A549 (cell line): Measurements from ENCODE around the gene ABCA4.

Experiments
- CHD4 ChIP-seq: fragments of 200-600 bp; sonication (generic); IDR thresholded peaks from 2 replicates; pipeline ENCODE4 v1.6.1; 2016; ENCODE audit warnings: antibody characterized with exemption, mild to moderate bottlenecking, borderline replicate concordance
- EP300 ChIP-seq, 2 experiments: fragments of >200 bp; sonication (Bioruptor Twin); formaldehyde crosslinking; IDR thresholded peaks; 2 replicates in 1 of 2; 3 replicates in 1 of 2; pipeline ENCODE4 v1.6.1; 2016 to 2017
- HDAC2 ChIP-seq: fragments of 200-600 bp; sonication (generic); IDR thresholded peaks from 2 replicates; pipeline ENCODE4 v1.6.1; 2016
- KDM5A ChIP-seq: fragments of 200-600 bp; sonication (generic); IDR thresholded peaks from 2 replicates; pipeline ENCODE4 v1.6.1; 2016; ENCODE audit warnings: antibody characterized with exemption, mild to moderate bottlenecking
- RARB ChIP-seq: fragments of 250-450 bp; sonication (Bioruptor Pico); IDR thresholded peaks from 2 replicates; pipeline ENCODE4 v1.8.0; 2021; ENCODE audit warnings: mild to moderate bottlenecking, moderate library complexity
- TFCP2L1 ChIP-seq: fragments of 250-450 bp; sonication (Bioruptor Pico); IDR thresholded peaks from 2 replicates; pipeline ENCODE4 v1.5.0; 2021; ENCODE audit warnings: mild to moderate bottlenecking
- TP53 ChIP-seq: fragments of 250-450 bp; sonication (Bioruptor Pico); IDR thresholded peaks from 2 replicates; pipeline ENCODE4 v1.5.0; 2021; ENCODE audit warnings: mild to moderate bottlenecking, moderate library complexity
- TF ChIP-seq, protein P1 (sequence below): fragments of >200 bp; sonication (Bioruptor Twin); formaldehyde crosslinking; IDR thresholded peaks from 3 replicates; pipeline ENCODE4 v1.5.1; 2016

DNA sequence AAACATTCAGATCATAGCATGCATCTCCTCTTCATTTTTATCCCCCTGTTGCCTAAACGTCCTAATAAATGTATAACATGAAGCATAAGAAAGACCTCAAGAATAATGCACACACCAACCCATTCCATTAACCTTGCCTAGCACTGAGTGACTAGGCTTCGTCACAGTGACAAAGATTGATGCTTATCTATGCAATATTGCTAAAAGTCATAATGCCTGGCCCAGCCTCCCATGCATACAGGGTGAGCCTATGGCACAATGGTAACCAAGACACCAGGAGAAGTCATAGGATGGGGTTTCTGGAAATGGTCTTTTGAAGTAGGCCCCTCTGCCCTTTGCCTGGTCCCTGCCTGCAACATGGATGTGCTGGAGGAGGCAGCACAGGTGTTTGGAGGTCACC, 33.8 kb downstream of the ABCA4 start:
- TF ChIP-seq EP300 (IDR thresholded peaks at IDR 0.05) (no peak), CHD4 (no peak), RARB (CRISPR knock-in tag) (no peak), HDAC2 (no peak), TP53 (CRISPR knock-in tag) (no peak), TFCP2L1 (CRISPR knock-in tag) (no peak), KDM5A (no peak)
- TF ChIP-seq, protein P1, sequence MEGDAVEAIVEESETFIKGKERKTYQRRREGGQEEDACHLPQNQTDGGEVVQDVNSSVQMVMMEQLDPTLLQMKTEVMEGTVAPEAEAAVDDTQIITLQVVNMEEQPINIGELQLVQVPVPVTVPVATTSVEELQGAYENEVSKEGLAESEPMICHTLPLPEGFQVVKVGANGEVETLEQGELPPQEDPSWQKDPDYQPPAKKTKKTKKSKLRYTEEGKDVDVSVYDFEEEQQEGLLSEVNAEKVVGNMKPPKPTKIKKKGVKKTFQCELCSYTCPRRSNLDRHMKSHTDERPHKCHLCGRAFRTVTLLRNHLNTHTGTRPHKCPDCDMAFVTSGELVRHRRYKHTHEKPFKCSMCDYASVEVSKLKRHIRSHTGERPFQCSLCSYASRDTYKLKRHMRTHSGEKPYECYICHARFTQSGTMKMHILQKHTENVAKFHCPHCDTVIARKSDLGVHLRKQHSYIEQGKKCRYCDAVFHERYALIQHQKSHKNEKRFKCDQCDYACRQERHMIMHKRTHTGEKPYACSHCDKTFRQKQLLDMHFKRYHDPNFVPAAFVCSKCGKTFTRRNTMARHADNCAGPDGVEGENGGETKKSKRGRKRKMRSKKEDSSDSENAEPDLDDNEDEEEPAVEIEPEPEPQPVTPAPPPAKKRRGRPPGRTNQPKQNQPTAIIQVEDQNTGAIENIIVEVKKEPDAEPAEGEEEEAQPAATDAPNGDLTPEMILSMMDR: no peak
